HG03460 (cell line): Measurements from ENCODE around the gene KRT33A.
"Not testable (repeated sequence)": the region's sequence is repeated elsewhere in the genome, so short reads cannot be mapped to it uniquely, and the experiment has no call there.

ENCODE experiments used
- ATAC-seq: cut with Tn5 transposase; IDR thresholded peaks from one replicate; pipeline ENCODE4 v1.9.1; 2021; ENCODE audit not compliant: unreplicated experiment

The KRT33A gene

DNA sequence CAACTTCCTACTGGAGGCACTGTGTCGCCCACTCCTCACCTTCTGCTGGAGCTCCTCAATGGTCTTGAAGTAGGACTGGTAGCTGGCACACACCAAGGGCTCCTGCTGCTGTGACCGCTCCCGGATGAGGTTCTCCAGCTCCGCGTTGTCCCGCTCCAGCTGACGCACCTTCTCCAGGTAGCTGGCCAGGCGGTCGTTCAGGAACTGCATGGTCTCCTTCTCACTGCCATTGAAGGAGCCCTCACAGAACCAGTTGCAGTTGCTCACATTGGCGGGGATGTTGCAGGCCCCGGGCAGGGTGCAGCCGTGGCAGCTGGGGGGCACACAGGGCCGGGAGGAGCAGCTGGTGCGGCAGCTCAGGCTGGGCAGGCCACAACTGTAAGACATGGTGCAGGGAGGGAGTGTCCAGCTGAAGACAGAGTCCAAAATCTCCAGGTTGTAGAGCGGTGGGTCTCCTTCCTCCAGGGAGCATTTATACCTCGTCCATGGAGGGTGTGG is at the start of gene KRT33A:
TSS of gene KRT33A (minus strand) at position 448 of the 498 bp plus-strand sequence. CDS start at position 387, 61 bp downstream.
- not testable (repeated sequence) for ATAC-seq

DNA sequence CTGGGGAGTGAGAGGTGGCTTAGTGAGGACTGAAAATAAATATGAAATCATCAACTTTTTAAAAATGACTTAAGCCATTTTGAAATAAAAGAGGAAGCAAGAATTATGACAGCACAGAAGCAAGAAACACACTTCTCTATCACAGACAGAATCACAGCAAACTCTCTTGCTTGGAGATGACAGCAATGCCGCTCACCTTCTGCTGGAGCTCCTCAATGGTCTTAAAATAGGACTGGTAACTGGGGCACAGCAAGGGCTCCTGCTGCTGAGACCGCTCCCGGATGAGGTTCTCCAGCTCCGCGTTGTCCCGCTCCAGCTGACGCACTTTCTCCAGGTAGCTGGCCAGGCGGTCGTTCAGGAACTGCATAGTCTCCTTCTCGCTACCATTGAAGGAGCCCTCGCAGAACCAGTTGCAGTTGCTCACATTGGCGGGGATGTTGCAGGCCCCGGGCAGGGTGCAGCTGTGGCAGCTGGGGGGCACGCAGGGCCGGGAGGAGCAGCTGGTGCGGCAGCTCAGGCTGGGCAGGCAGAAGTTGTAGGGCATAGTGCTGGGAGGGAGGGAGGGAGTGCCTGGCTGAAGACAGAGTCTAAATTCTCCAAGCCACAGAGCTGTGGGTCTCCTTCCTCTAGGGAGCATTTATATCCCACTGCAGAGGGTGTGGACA is 46.5 kb upstream of the KRT33A start, which contains the start of gene KRT31:
TSS of gene KRT31 (minus strand) at position 613 of the 665 bp plus-strand sequence. CDS start at position 544, 69 bp downstream.
- no peak for ATAC-seq

GRCh38 chr17:41396340-41396739 is 45.7 kb upstream of the KRT33A start:
- no peak for ATAC-seq

DNA sequence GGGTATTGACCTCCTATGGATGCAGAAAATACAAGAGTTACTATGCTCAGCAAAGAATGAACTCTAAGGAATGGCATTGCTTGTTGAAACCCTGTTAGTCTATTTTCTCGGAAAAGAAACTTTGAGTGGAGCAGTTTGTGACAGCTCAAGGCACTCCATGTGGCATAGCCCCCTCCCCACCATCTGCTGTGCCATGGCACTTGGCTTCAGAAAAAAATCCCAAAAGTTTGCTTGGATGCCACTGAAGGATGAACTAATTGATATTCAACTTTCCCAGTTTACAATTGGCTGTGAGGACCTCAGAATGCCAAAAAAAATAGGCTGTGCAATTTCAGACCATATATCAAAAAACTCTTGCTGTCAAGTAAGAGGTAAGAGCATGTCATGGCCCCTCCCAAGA is 45.0 kb upstream of the KRT33A start:
- no peak for ATAC-seq

GRCh38 chr17:41395044-41395443 is 44.4 kb upstream of the KRT33A start:
- ATAC-seq = not testable (repeated sequence)

DNA sequence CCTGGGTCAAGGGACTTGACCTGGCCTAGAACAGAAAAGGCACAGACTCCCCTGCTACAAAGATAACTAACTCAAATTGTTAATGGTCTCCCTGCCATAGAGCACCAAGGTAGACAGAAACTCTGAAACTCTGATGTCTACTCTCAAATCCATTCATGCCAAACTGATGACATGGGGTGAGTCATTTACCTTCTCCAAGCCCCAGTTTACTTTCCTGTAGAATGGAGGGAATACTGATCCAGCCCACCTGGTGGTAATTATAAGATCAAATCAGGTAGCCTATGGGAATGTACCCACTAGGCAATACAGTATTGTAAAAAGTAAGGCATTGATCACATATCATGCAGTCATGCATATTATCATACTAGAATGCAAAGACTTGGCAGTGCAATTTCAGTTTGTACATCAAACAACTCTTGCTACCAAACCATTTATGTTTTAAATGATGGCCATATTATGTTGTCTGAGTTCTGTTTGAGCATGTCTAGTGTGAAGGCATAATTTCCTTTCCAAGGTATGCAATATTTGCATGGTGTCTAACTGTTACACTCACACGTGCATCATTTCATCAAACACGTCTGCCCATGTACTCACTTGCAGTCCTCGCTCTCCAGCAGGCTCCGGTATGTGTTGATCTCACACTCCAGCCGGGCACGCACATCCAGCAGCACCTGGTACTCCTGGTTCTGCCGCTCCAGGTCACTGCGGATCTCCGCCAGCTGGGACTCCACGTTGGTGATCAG is 43.8 kb upstream of the KRT33A start:
- ATAC-seq = no peak

GRCh38 chr17:41393826-41394225 is 43.2 kb upstream of the KRT33A start:
- ATAC-seq = no peak

DNA sequence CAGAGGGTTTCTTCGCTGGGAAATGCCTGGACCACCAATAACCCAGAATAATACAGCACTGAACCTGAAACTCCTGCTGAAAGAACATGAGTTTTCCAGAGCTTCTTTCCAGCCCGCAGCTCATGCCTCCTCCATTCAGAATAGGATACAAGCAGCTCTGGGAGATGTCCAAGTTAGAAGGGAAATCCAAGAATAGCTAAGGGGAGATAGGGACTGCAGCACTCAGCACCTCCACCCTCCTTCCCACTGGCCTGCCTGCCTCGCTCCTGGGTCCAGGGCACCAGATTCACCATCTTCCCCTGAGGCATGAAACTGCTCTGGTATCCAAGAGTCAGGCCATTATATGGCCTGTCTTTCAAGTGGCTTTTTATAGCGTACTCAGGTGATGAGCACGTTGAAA is 42.7 kb upstream of the KRT33A start:
- no peak for ATAC-seq

- ATAC-seq = no peak
These were observed 41.6 kb upstream of the KRT33A start for GRCh38 chr17:41392278-41392677.

GRCh38 chr17:41391535-41391934 is 40.9 kb upstream of the KRT33A start:
- no peak for ATAC-seq

- ATAC-seq = no peak
These were observed 39.8 kb upstream of the KRT33A start for GRCh38 chr17:41390411-41390938.

DNA sequence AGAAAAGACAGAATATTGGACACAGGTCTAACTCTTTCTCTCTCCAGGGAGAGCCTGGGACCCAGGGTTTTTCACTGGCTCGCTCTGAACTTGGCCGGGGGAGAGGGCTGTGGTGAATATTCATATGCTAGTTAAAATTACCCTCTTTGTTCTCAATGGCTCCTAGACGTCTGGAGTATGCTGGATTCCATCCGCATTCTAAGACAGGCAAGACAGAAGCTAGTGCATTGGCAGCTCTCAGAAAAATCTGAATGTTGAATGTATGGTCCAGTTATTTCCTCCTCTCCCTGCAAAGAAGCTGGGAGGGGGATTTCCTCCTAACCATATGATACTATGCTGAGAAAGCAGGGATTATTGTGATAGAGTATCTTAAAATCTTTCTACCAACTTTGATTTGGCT is 37.0 kb upstream of the KRT33A start:
- ATAC-seq = no peak

DNA sequence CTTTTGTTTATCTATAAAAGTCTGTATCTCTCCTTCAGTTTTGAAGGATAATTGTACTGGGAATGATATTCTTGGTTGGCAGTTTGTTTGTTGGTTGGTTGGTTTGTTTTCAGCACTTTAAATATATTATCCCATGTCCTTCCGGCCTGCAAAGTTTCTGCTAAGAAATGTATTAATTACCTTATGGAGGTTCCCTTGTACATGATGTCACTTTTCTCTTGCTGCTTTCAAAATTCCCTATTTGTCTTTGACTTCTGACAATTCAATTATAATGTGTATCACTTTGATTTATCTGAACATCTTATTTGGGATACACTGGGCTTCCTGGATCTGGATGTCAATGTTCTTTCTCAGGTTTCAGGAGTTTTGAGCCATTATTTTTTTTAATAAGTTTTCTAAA is 35.6 kb upstream of the KRT33A start:
- no peak for ATAC-seq

DNA sequence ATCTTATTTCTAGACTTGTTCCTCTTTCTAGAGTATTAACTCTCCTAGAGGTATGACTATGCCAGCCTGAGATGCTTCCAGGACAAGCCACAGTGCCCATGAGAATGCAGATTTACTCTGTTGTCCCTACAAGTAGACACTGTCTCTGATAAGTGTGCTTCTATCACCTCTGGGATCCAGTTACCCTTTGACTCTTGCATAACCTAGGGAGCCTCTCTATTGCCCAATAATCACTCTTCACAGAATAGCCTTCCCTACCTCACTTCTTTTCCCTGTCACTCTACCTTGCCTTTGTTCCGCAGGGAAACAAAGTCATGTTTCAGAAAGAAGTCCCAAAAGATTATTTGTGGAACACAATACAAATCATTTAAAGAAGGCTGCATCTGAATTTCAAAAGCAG is 33.1 kb upstream of the KRT33A start:
- ATAC-seq = no peak

DNA sequence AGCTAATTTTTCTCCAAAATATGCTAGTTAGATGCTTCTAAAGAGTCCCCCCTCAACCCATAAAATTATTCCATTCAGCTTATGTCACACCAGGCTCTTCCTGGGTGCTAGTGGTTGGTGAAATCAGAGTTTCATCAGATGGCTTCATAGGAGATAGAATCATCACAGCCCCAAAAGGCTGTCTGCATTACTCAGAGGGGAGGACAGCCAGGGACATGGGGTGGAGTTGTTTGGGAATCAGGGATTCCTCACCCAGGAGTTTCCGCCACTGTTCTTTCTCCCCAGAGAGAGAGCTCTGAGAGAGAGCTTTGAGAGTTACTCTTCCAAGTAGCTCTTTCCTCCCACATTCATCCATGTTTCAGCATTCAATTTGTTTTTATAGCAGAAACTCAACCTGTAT is 31.8 kb upstream of the KRT33A start:
- ATAC-seq = no peak

GRCh38 chr17:41381943-41382342 is 31.3 kb upstream of the KRT33A start, which contains the start of gene KRT34:
TSS of gene KRT34 (minus strand) at chr17:41382306. CDS start at chr17:41382246, 60 bp downstream.
- ATAC-seq = not testable (repeated sequence)

DNA sequence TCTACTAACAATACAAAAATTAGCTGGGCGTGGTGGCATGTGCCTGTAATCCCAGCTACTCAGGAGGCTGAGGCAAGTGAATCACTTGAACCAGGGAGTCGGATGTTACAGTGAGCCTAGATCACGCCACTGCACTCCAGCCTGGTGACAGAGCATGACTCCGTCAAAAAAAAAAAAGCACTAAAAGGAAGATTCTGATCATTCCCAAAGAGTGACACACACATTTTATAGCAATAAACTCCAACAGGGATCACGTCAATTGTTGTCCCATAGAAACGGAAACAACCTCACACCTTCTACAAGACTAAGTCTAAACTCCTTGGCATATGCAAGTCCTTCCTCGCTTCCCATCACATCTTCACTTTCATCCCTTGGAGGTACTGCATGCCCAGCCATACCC is 29.5 kb upstream of the KRT33A start:
- not testable (repeated sequence) for ATAC-seq

DNA sequence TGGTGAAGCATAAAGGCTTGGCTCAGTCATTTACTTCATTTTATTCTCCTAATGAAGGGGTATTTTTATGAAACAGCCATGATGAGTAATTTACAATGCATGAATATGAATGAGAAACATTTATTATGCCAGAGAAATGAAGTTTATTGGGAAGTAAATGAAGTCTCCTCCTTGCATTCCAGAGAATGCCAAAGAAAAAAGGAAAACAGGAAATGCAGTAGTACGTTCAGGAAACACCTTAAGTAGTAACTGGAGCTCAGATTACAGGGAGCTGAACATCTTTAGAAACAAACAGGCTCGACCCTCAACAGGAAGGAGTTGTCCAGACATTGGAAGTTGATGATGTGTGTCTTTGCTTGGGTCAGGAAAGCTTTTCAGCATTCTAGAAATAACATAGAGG is 26.9 kb upstream of the KRT33A start:
- ATAC-seq = no peak

GRCh38 chr17:41369713-41370112 is 19.1 kb upstream of the KRT33A start, which contains the start of gene KRT33B:
TSS of gene KRT33B (minus strand) at chr17:41369813. CDS start at chr17:41369750, 63 bp downstream.
- no peak for ATAC-seq

DNA sequence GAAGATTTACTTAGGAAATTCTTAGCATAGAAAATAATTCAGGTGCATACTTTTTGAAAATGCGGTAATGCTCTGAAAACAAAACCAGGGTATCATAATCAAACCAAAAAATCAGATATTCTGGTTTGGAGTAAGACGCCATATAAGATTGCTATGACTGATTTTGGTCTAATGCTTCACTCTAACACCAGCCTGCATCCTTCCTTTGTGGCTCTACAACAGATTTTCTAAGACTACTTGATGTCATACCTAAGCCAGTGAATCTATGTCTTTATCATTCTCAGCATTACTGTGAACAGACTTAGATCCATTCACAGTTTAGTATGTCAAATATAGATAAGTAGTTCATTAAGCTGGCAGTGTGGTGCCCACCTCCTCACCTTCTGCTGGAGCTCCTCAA is 18.4 kb upstream of the KRT33A start:
- no peak for ATAC-seq

DNA sequence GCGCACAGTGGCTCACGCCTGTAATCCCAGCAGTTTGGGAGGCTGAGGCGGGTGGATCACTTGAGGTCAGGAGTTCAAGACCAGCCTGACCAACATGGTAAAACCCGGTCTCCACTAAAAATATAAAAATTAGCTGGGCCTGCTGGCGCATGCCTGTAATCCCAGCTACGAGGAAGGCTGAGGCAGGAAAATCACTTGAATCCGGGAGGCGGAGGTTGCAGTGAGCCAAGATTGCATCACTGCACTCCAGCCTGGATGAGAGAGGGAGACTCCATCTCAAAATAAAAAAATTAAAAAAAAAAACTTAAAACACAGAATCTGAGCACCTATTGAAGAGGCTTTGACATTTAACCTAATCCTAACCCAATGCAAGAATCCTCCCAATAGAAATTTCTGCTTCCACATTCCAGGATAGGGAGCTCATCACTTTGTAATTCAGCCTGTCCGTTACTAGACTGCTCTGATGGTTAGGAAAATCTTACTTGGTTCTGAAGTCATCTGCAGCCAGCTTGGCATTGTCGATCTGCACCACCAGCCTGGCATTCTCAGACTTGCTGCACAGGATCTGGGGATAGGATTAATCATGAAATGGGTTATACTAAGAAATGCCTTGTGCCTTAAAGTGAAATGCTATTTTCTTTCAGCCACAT is 16.9 kb upstream of the KRT33A start:
- no peak for ATAC-seq
